ENCODE data around the gene GABBR2.
"Not testable (repeated sequence)": the region's sequence is repeated elsewhere in the genome, so short reads cannot be mapped to it uniquely, and the experiment has no call there.

Gene GABBR2

DNA sequence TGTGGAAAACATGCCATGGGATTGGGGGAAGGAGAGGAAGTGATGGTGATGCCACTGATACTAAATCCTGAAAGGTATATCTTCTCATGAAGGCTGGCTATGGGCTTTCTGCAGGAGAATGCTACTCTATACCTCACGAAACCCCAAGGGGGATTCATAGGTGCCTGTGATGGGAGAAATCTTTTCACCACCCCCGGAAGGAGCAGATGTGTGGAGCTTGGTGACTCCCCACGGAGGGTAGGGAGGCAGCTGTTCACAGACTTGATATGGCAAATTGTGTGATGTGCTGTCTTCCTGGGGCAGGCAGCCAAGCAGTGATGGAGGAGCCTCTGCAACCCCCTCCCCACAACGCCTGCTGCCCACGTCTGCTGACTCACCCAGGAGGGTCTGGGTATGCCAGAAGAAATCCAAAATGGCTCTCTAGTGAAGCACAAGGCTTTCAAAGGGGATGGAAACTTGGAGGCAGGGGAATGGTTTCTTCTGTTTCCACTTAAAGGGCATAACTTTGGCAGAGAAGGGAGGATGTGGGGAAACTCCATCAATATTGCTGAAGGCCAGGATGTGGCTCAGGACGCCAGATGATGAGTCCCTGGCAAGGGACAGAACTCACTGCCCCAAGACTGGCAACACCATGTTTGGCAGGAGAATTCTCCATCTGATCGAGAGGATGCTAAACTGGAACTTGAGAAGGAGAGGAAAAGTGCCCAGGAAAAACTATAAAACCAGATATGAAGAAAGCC, 188.3 kb downstream of the GABBR2 start:
- H3K4me3 ChIP-seq (ENCODE audit: low read length): no peak overlapping the region
- TF ChIP-seq ZNF274 (IDR thresholded peaks at IDR 0.05; ENCODE audit: low read depth, low read length): no peak

DNA sequence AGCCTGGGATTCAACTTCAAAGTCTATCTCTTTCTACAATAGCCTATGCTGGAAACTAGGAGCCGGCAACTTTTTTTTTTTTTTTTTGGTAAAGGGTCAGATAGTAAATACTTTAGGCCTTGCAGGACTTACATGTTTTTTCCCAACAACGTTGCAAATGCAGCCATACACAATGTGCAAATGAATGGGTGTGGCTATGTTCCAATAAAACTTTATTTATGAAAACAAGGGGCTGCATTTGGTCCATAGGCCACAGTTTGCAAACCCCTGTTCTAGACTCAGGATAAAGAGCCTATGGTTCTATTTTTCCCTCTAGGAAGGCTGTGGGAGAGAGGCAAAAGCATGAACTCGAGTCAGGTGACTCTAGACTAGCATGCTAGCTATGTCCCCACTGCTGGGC, 189.1 kb downstream of the GABBR2 start:
- no peak overlapping the region for H3K4me3 ChIP-seq (ENCODE audit: low read length)
- no peak for TF ChIP-seq ZNF274 (IDR thresholded peaks at IDR 0.05; ENCODE audit: low read depth, low read length)

DNA sequence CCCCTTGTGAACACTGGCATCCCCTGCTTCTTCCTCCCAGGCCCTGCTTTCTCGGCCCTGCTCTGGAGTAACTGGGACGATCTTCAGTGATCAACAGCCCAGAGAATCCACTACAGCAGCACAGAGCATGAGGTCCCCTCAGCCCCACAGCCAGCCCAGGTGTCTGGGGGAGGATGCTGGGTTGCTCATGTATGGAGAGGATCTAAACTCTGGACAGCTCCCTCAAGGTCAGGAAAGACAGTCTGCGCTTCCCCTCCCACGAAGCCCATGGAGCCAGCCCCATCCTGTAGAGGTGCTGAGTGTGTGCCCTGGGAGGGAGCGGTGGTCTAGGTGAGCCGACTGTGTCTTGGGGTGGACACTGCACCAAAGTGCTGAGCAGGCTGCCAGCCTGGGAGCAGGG, 190.2 kb downstream of the GABBR2 start:
- no peak overlapping the region for H3K4me3 ChIP-seq (ENCODE audit: low read length)
- TF ChIP-seq ZNF274 (IDR thresholded peaks at IDR 0.05; ENCODE audit: low read depth, low read length): no peak

DNA sequence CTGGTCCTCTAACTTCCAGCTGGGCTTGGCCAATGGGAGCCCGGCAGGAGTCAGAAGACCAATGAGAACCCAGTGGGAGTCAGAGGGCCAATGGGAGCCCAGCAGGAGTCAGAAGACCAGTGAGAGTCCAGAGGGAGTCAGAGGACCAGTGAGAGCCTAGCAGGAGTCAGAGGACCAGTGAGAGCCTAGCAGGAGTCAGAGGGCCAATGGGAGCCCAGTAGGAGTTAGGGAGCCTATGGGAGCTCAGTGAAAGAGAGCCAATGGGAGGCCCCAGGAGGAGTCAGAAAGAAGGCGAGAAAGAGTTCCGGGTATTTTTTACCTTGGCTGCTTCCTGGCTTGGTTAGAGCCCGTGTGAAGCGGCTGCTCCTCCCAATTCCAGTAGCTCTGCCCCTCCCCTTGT, 191.0 kb downstream of the GABBR2 start:
- no peak overlapping the region for H3K4me3 ChIP-seq (ENCODE audit: low read length)
- no peak for TF ChIP-seq ZNF274 (IDR thresholded peaks at IDR 0.05; ENCODE audit: low read depth, low read length)

DNA sequence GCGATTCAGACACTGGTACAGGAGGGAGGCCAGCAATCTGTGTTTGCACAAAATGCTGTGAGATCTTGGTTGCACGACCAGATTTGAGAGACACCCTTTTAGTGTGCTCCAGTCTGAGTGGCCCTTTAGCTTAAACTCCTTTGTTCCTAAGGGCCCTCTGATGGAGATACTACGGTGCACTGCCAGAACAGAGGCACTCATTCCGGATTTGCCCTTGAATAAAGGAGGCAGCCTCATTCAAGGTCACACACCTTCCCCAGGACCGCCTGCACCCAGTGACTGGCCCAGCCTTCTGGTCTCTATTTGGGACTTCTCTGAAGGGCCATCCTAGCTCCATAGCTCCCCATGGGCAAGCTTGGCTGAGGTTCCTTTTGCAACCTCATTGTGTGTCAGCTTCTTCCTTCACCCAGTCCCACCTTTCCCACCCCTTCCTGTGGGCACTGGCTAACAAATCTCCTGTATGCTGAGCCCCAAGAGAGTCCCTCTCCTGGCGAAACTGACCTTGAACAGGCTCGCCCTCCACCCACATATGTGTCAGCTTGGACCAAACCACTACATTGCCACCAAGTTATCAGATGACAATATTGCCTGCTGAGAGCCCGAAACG, 191.7 kb downstream of the GABBR2 start:
- TF ChIP-seq ZNF274 (IDR thresholded peaks at IDR 0.05; ENCODE audit: low read depth, low read length): no peak
- H3K4me3 ChIP-seq (ENCODE audit: low read length): no peak overlapping the region

DNA sequence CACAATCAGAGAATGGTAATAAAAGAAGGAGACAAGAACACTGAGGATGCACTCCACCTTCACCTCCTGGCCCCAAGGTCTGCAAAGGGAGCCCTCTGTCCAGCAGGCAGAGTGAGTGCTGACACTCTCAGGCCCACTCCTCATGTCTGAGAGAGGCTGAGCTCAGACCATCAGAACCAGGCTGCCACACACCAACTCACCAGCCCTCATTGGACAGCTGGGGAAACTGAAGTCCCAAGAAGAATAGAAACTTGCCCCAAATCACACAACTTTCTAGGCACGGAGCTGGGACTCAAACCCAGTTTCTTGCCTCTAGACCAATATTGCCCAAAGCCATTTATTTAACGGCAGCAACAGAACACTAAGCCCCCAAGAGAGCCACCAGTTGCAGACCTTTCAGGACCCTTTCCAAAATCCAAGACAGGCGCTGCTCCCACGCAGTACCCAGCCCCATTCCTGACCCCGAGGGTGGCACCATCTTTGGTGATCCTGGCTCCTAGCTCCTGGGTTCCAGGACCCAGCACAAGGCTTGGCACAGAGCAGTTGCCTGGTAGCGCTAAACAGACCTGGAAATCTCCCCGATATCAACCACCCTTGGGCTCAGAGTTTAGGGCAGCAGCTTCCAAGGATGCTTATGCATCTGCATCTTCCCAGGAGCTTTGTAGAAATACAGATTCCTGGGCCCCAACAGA, 192.4 kb downstream of the GABBR2 start:
- TF ChIP-seq ZNF274 (IDR thresholded peaks at IDR 0.05; ENCODE audit: low read depth, low read length): no peak
- no peak overlapping the region for H3K4me3 ChIP-seq (ENCODE audit: low read length)

DNA sequence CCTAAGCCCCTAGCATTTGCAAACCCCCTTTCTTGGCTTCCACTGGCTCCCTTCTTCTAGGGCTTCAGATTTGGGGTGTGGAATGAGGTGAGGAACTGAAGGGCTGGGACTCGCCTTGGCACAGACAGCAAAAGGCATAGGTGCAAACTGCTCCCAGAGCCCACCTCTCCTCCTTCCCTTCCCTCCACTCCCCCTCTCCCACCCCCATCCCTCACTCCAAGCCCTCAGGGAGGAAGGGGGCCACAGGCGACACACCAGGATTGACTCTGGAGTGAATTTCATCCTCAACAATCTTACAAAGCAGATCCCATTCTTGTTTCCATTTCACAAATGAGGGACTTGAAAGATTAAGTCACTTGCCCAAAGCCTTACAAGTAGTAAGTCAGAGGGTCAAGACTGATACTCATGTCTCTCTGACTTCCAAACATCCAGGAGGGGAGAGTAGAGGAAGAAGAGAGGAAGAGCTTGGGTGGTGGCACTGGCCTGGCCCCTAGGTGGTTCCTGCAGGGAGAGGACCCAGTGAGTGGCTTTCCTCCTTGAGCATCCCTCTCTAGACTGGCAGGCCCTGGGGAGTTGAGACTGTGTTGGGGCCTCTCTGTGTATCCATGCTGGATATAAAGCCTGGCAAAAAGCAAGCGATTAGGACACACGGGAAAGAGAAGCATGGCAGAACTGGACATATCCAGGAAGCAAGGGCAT, 193.1 kb downstream of the GABBR2 start:
- no peak for TF ChIP-seq ZNF274 (IDR thresholded peaks at IDR 0.05; ENCODE audit: low read depth, low read length)
- no peak overlapping the region for H3K4me3 ChIP-seq (ENCODE audit: low read length)

DNA sequence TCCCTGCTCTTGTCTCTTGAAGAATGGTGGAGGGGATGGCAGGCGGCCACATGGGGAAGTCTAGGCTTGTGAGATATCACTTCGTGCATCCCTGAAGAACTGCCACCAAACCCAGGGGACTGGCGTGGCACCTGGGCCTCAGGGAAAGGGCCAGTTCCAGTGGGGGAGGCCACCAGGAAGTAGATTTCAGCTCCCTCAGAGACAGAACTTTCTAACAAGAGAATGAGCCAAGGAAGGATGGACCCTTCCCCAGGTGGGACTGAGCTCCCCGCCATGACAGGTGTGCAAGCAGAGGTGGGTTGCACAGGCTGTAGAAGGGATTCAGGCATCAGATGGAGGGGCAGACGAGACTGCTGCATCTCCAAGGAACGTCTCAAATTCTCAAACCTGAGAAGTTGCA, 193.9 kb downstream of the GABBR2 start:
- TF ChIP-seq ZNF274 (IDR thresholded peaks at IDR 0.05; ENCODE audit: low read depth, low read length): no peak
- no peak overlapping the region for H3K4me3 ChIP-seq (ENCODE audit: low read length)

DNA sequence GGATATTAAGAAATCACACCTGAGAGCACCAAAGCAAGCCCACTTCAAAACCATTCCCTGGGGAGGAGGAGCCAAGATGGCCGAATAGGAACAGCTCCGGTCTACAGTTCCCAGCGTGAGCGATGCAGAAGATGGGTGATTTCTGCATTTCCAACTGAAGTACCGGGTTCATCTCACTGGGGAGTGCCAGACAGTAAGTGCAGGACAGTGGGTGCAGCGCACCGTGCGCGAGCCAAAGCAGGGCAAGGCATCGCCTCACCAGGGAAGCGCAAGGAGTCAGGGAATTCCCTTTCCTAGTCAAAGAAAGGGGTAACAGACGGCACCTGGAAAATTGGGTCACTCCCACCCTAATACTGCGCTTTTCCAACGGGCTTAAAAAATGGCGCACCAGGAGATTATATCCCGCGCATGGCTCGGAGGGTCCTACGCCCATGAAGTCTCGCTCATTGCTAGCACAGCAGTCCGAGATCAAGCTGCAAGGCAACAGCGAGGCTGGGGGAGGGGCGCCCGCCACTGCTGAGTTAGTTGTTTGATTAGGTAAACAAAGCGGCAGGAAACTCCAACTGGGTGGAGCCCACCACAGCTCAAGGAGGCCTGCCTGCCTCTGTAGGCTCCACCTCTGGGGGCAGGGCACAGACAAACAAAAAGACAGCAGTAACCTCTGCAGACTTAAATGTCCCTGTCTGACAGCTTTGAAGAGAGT, 200.4 kb downstream of the GABBR2 start:
- not testable (repeated sequence) for H3K4me3 ChIP-seq (ENCODE audit: low read length)

DNA sequence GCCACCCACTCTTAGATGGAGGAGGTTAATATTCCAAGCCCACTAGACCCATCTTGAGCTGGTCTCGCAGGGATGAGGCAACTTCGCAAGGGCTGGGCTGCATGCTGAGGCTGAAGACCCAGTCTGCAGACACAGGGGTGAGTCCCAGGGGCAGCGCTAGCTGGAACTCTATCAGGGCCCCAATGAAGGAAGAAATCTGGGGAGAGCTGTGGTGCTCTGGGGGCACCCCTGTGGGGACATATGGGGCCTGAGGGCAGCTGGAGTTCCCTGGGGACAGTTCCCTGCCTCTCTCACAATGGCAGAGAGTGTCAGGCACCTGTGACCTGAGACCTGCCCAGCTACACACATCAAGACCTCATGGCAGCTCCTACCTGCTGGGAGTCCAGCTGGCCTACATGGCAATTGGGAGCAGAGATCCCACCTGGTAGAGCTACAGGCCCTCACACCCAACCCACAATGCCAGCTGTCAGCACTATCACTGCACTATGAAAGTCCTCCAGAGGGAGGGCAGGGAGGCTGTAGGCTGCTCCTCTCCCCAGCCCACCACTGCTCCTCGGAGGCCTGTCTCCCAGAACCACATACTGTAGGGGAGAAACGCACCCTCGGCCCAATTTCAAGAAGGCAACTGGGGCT, 202.2 kb downstream of the GABBR2 start:
- no peak overlapping the region for H3K4me3 ChIP-seq (ENCODE audit: low read length)
- TF ChIP-seq ZNF274 (IDR thresholded peaks at IDR 0.05; ENCODE audit: low read depth, low read length): no peak

DNA sequence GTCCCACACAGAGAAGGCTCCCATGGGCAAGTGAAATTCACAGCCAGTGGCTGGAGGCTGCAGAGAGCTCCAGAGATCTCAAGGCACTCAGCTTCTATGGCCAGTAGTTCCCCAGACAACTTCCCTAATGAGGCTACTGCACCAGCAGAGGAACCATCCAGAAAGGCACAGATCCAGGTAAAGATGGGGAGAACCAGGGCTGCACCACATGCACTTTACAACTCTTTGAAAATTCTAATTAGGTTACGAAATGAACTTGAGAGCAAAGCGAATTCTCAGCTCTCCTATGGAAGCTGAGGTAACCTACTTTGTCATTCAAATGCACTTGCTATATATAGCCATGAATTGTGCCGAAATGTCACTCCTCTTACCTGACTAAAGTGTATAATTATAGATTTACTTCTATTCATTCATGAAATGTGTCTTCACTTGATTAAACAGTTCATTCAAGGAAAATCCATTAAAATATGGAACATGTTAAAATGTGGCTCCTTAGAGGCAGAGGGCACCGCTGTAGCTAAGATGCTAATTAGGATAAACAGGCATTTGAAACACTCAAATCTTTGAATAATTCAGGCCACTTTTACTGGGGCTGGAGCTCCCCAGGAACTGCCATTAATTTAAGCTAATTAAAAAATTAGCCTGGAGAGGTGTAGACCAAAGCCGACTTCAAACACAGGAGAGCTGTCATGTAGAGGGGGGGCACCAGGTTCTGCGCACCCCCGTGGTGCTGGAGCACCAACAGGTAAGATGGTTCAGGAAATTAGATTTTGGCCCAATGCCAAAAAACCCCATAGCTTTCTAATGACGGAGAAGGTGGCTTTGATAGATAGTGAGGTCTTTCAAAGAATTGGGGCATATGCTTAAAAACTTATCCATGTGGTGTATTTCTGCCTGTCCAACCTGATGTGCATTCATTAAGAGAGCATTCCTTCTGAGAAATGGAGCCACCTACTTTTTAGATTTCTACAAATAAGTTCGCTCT, 204.1 kb downstream of the GABBR2 start:
- TF ChIP-seq ZNF274 (IDR thresholded peaks at IDR 0.05; ENCODE audit: low read depth, low read length): no peak
- H3K4me3 ChIP-seq (ENCODE audit: low read length): no peak overlapping the region

DNA sequence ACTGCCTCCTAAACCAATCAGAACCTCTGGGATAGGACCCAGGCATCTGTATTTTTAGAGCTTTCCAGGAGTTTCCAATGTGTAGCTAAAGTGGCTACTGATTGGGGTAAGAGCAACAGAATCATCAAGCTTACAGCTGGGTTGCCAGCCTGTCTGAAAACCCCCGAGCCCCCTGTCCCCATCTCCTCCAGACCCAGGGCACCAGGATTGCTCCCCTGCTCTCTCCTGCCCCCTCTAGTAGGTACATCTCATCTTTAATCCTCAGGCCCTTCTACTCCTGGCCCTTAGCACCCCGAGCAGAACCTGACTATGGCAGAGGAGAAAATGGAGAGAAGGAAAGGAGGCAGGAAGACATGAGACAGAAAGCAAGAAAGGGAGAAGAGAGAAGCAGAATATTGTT, 204.9 kb downstream of the GABBR2 start:
- TF ChIP-seq ZNF274 (IDR thresholded peaks at IDR 0.05; ENCODE audit: low read depth, low read length): no peak
- H3K4me3 ChIP-seq (ENCODE audit: low read length): no peak overlapping the region

DNA sequence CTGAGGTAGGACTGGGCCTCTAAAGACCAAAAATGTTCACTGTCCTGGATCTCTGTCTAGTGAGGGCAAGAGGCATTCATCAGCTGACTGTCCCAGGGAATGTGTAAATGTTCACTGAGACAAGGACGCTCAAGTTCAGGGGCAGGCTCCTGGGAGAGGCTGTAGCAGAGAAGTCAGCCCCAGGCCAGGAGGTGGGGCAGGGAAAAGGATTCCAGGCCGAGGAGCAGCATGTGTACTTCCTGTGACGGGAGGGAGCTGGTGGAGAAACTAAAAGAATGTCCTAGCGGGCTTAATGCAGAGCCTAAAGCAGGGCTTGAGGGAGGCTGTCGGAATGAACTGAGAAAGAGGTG, 205.8 kb downstream of the GABBR2 start:
- H3K4me3 ChIP-seq (ENCODE audit: low read length): no peak overlapping the region
- TF ChIP-seq ZNF274 (IDR thresholded peaks at IDR 0.05; ENCODE audit: low read depth, low read length): no peak
